WI38 (cell line): ENCODE results near the gene SERINC5.

ENCODE experiments used
- H3K4me3 ChIP-seq: 2 replicates; pipeline ENCODE4 v1.5.1; 2011; ENCODE audit warnings: low read depth, mild to moderate bottlenecking, control low read depth, low read length
- TF ChIP-seq, protein P1 (sequence below): IDR thresholded peaks from 2 replicates; pipeline ENCODE4 v1.5.1; 2012; ENCODE audit warnings: low read depth, mild to moderate bottlenecking, control low read depth, low read length

The SERINC5 gene

DNA sequence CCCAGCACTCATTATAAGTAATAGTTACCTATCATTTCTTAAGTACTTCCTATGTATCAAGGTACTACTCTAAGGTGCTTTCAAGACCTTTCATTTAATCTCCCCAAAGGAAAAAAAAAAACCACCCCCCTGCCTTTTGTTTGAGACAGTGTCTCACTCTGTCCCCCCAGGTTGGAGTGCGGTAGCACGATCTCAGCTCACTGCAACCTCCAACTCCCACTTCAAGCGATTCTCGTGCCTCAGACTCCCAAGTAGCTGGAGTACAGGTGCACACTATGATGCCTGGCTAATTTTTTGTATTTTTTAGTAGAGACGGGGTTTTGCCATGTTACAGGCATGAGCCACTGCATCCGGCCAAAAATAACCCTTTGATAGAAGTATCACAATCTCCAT is 29.9 kb downstream of the SERINC5 start:
- TF ChIP-seq, protein P1, sequence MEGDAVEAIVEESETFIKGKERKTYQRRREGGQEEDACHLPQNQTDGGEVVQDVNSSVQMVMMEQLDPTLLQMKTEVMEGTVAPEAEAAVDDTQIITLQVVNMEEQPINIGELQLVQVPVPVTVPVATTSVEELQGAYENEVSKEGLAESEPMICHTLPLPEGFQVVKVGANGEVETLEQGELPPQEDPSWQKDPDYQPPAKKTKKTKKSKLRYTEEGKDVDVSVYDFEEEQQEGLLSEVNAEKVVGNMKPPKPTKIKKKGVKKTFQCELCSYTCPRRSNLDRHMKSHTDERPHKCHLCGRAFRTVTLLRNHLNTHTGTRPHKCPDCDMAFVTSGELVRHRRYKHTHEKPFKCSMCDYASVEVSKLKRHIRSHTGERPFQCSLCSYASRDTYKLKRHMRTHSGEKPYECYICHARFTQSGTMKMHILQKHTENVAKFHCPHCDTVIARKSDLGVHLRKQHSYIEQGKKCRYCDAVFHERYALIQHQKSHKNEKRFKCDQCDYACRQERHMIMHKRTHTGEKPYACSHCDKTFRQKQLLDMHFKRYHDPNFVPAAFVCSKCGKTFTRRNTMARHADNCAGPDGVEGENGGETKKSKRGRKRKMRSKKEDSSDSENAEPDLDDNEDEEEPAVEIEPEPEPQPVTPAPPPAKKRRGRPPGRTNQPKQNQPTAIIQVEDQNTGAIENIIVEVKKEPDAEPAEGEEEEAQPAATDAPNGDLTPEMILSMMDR = no peak
- no peak overlapping the region for H3K4me3 ChIP-seq

DNA sequence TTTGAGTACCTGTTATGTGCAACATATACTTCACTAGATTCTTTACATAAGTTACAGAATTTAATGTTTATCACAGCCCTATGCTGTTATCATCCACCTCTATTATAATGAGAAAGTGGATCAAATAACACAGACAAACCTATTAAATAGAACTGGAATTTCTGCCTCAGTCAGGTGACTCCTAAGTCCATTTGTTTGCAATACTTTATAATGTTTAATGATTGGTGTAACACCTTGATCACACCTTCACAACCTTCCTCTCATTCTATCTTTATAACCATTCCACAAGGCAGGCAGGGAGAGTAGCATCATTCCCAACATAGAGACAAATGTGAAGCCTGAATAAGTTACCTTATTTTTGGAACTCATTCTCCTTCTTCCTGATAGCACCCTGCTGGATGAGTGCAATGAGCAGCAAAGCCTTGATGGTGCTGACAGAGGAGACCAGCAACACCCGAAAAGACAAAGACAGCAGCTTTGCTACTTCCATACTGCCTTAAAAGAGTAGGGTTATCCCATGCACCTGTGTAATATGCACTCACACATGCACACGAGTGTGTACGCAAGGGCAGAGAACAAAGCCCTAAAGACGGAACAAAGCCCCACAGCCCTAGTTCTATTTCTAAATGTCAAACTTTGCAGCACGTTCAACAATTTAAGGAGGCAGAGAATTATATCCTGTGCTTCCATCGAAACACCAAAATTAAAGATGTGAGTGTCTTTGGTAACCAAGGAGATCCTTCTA is 30.5 kb downstream of the SERINC5 start:
- no peak overlapping the region for H3K4me3 ChIP-seq

DNA sequence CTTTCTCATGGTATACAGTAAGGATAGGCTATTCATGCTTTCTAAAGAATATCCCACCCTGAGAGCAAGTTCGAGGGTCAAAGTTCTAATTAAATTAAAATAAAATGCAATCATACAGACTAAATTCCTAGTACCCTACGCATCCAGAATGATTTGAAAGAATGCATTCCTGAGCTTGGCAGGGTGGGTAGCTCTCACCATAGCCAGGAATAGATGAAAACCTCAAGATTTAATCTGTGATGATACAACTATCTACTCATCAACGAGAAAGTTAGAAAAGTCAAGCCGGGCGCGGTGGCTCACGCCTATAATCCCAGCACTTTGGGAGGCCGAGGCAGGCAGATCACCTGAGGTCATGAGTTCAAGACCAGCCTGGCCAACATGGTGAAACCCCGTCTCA is 32.3 kb downstream of the SERINC5 start:
- no peak overlapping the region for H3K4me3 ChIP-seq
- TF ChIP-seq, protein P1 = no peak

More for the DNA sequence above, 30.5 kb downstream of the SERINC5 start:
- TF ChIP-seq, protein P1 = no peak

DNA sequence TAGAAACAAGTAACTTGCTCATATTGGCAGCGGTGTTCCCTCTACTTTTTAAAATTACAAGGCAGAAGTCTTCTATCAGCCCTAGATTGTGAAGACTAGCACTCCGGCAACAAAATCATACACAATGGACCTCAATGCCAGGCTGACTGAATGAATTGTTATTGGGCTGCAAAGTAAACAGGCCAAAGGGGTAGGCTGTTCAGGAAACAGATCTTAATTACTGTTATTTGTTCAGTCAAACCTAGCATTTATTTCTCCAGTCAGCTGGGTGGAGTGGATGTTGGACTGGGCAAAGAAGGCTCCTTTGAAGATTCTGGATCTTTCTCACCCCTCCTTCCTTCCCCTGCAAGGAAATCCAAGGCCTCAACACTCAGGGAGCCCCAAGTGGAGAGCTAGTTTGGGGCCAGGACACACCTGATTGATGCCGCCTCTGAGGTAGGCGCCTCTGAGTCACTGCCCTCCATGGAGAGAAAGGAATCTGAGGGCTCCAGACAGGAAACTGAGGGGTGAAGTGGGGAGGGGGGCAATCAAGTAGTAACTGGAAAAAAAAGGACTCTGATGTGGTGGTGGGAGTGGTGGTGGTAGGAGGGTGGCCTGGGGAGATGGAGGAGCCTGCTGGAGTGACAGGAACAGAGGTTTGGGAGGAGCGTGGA is 35.5 kb downstream of the SERINC5 start:
- TF ChIP-seq, protein P1 = no peak
- no peak overlapping the region for H3K4me3 ChIP-seq

DNA sequence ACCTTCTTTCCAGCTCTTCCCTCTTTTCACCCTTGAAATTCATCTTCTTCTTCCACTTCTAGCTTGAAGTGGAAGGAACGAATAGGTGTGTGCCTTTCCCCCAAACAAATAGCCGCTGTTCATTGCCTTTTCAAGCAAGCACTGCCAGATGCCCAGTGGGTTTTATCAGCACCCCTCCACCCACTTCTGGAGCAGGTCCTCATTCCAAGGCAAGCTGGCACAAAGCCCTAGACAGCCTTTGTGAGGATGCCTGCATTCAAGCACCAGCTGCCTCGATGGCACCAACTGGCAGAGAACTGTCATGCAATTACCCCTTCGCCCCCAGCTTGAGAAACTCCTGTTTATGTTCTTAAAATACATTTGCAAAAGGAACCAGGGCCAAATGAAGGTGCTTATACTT is 36.5 kb downstream of the SERINC5 start:
- H3K4me3 ChIP-seq = no peak overlapping the region
- TF ChIP-seq, protein P1 = no peak

DNA sequence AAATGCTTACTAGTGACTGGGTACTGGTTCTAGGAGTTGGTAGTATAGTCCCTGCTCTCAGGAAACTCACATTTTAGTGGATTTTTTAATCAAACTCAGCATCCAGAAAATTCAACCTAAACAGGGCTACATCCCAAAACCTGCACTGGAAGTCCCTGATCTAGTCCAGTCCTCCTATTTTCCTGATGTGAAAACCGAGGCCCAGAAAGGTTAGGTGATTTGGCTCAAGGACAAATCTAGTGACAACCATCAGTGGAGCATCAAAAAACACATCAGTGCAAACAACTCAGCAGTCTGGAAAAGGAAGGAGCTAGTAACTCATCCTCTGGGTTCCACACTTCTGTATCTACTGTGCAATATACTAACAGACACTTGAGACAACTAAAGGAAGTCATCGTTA is 38.2 kb downstream of the SERINC5 start:
- TF ChIP-seq, protein P1 = no peak
- no peak overlapping the region for H3K4me3 ChIP-seq
